Measurements from ENCODE around the gene FAM241A. TPM values are rescaled to one million over a fixed set of nuclear protein-coding genes. Genes with fewer than 3 reads are reported as not detected.

FAM241A gene
- total and polyA plus RNA-seq, 2 of the 13 experiments (the other 11 are each of a cell fraction or from before 2014, with no cell fraction given): 0.61 to 0.69 TPM

DNA sequence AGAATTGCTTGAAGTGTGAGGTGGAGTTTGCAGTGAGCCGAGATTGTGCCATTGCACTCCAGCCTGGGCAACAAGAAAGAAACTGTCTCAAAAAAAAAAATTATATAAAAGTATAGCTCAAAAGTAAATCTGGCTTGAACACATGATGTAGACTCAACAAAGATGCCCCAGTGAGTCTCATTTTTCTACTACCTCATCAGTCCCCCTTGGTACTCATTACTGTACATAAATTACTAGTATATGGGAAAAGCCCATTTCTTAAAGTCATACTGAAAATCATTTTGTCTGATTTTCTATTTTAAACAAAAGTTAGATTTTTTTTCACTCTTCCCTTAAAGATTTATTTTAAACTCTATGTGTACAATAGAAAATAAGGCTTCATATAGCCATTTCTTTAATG lies 39.2 kb downstream of the FAM241A start:
- Histone ChIP-seq H3K4me3 (replicated peaks in 1 of 3; ENCODE audit: insufficient read depth in 1 of 3, low read depth in 2 of 3, low read length in 3 of 3) (no peak overlapping the region), H4K20me1 (ENCODE audit: insufficient read depth, low read length) (no peaks in the 10 kb centered on the region), H3K4me2 (ENCODE audit: low read depth, low read length) (no peak overlapping the region), H3K4me1 (ENCODE audit: insufficient read depth, low read length) (peaks cover 25% of the 10 kb centered on the region), H3K9me3 (ENCODE audit: low read length) (no peaks in the 10 kb centered on the region), H3K36me3 (replicated peaks in 1 of 2; ENCODE audit: control insufficient read depth in 1 of 2, insufficient read depth in 2 of 2, low read length in 2 of 2) (no peaks in the 10 kb centered on the region), H3K9ac (ENCODE audit: insufficient read depth, low read depth, low read length) (no peak overlapping the region), H3K79me2 (ENCODE audit: insufficient read depth, low read length) (no peaks in the 10 kb centered on the region), H2AFZ (ENCODE audit: low read length) (no peak overlapping the region), H3K27me3 (ENCODE audit: control insufficient read depth in 1 of 2, insufficient read depth in 2 of 2, low read length in 2 of 2) (no peaks in the 10 kb centered on the region), H3K27ac (ENCODE audit: extremely low read length, insufficient read depth, low read length) (no peak overlapping the region)
- TF ChIP-seq NONO (IDR thresholded peaks at IDR 0.05) (no peak), NONO (CRISPR knock-in tag; conservative IDR thresholded peaks at IDR 0.05) (no peak), ZNF530 (CRISPR knock-in tag; IDR thresholded peaks at IDR 0.05; ENCODE audit: low read depth) (no peak)
- in situ Hi-C loops (cut with HindIII; ENCODE audit: extremely low pct_ligation_motif_present, low pct_unique_long_range_greater_than_20kb): no loop called here
- ChIA-PET CTCF (ENCODE audit: low intra/inter-chr PET ratio, low total read pairs) (no interaction called here), POLR2A (no interaction called here)
- no TSS peak for BruUV-seq (replicated peaks)
- intact Hi-C loops (cut with micrococcal nuclease; ENCODE audit: unreplicated experiment): no loop called here
- WGBS (ENCODE audit: low lambda C conversion rate): 100% methylated on average over 1 of the region's 1 CpG
- DNase-seq (ENCODE audit: low spot score) (no peak), ATAC-seq (no peak), FAIRE-seq (no peak)

DNA sequence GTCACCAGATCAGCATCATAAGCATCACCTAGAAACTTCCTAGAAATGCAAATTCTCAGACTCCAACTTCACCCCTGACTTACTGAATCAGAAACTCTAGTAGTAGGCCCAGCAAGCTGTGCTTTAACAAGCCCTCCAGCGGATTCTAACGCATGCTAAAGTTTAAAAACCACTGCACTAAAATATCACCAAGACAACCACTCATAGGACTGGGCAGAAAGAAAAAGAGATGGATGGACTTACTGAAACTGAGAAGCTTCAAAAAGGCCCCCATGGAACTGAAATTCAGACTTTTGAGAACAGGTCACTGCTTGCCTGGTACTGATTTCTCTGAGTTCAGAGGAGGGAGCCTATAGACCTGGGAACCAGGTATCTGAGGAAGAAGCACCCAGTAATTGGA lies 40.1 kb downstream of the FAM241A start:
- Histone ChIP-seq H3K4me1 (ENCODE audit: insufficient read depth, low read length) (peaks cover 25% of the 10 kb centered on the region), H3K4me3 (replicated peaks in 1 of 3; ENCODE audit: insufficient read depth in 1 of 3, low read depth in 2 of 3, low read length in 3 of 3) (no peak overlapping the region), H3K27ac (ENCODE audit: extremely low read length, insufficient read depth, low read length) (no peak overlapping the region), H3K27me3 (ENCODE audit: control insufficient read depth in 1 of 2, insufficient read depth in 2 of 2, low read length in 2 of 2) (no peaks in the 10 kb centered on the region), H4K20me1 (ENCODE audit: insufficient read depth, low read length) (no peaks in the 10 kb centered on the region), H3K79me2 (ENCODE audit: insufficient read depth, low read length) (no peaks in the 10 kb centered on the region), H3K4me2 (ENCODE audit: low read depth, low read length) (no peak overlapping the region), H3K9ac (ENCODE audit: insufficient read depth, low read depth, low read length) (no peak overlapping the region), H3K36me3 (replicated peaks in 1 of 2; ENCODE audit: control insufficient read depth in 1 of 2, insufficient read depth in 2 of 2, low read length in 2 of 2) (no peaks in the 10 kb centered on the region), H3K9me3 (ENCODE audit: low read length) (no peaks in the 10 kb centered on the region), H2AFZ (ENCODE audit: low read length) (no peak overlapping the region)
- in situ Hi-C loops (cut with HindIII; ENCODE audit: extremely low pct_ligation_motif_present, low pct_unique_long_range_greater_than_20kb) (no loop called here), intact Hi-C loops (cut with micrococcal nuclease; ENCODE audit: unreplicated experiment) (no loop called here)
- BruUV-seq (replicated peaks): no TSS peak
- WGBS (ENCODE audit: low lambda C conversion rate): 100% methylated on average over 2 of the region's 2 CpGs
- no peak for TF ChIP-seq NBN (conservative IDR thresholded peaks at IDR 0.05)
- TF ChIP-seq, protein P1, sequence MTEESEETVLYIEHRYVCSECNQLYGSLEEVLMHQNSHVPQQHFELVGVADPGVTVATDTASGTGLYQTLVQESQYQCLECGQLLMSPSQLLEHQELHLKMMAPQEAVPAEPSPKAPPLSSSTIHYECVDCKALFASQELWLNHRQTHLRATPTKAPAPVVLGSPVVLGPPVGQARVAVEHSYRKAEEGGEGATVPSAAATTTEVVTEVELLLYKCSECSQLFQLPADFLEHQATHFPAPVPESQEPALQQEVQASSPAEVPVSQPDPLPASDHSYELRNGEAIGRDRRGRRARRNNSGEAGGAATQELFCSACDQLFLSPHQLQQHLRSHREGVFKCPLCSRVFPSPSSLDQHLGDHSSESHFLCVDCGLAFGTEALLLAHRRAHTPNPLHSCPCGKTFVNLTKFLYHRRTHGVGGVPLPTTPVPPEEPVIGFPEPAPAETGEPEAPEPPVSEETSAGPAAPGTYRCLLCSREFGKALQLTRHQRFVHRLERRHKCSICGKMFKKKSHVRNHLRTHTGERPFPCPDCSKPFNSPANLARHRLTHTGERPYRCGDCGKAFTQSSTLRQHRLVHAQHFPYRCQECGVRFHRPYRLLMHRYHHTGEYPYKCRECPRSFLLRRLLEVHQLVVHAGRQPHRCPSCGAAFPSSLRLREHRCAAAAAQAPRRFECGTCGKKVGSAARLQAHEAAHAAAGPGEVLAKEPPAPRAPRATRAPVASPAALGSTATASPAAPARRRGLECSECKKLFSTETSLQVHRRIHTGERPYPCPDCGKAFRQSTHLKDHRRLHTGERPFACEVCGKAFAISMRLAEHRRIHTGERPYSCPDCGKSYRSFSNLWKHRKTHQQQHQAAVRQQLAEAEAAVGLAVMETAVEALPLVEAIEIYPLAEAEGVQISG (CRISPR knock-in tag; IDR thresholded peaks at IDR 0.05): no peak
- no peak for TF ChIP-seq ZNF430 (CRISPR knock-in tag; IDR thresholded peaks at IDR 0.05)
- TF ChIP-seq RCOR2 (CRISPR knock-in tag; IDR thresholded peaks at IDR 0.05): no peak
- TF ChIP-seq HNRNPK (IDR thresholded peaks at IDR 0.05; ENCODE audit: low read depth, low read length, poor library complexity, severe bottlenecking): no peak
- TF ChIP-seq, protein P2, sequence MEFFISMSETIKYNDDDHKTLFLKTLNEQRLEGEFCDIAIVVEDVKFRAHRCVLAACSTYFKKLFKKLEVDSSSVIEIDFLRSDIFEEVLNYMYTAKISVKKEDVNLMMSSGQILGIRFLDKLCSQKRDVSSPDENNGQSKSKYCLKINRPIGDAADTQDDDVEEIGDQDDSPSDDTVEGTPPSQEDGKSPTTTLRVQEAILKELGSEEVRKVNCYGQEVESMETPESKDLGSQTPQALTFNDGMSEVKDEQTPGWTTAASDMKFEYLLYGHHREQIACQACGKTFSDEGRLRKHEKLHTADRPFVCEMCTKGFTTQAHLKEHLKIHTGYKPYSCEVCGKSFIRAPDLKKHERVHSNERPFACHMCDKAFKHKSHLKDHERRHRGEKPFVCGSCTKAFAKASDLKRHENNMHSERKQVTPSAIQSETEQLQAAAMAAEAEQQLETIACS (CRISPR knock-in tag; IDR thresholded peaks at IDR 0.05): no peak
- TF ChIP-seq, protein P3, sequence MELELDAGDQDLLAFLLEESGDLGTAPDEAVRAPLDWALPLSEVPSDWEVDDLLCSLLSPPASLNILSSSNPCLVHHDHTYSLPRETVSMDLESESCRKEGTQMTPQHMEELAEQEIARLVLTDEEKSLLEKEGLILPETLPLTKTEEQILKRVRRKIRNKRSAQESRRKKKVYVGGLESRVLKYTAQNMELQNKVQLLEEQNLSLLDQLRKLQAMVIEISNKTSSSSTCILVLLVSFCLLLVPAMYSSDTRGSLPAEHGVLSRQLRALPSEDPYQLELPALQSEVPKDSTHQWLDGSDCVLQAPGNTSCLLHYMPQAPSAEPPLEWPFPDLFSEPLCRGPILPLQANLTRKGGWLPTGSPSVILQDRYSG (CRISPR knock-in tag; IDR thresholded peaks at IDR 0.05): no peak
- no peak for TF ChIP-seq HOXA9 (CRISPR knock-in tag; IDR thresholded peaks at IDR 0.05; ENCODE audit: borderline replicate concordance)
- TF ChIP-seq RFXANK (CRISPR knock-in tag; IDR thresholded peaks at IDR 0.05): no peak
- no peak for TF ChIP-seq ZNF556 (CRISPR knock-in tag; IDR thresholded peaks at IDR 0.05; ENCODE audit: borderline replicate concordance)
- TF ChIP-seq ZNF614 (CRISPR knock-in tag; IDR thresholded peaks at IDR 0.05; ENCODE audit: borderline replicate concordance): no peak
- TF ChIP-seq TARDBP (CRISPR knock-in tag; IDR thresholded peaks at IDR 0.05): no peak
- ATAC-seq: no peak
- POLR2A ChIA-PET: no interaction called here
- FAIRE-seq: no peak
- no peak for DNase-seq (ENCODE audit: low spot score)
- CTCF ChIA-PET (ENCODE audit: low intra/inter-chr PET ratio, low total read pairs): no interaction called here

Measured in HepG2 (cell line).